HepG2 (cell line): Measurements from ENCODE around the gene VENTX.

ENCODE experiments used
- ATF1 ChIP-seq: IDR thresholded peaks from 2 replicates; pipeline ENCODE4 v1.6.1; 2016; ENCODE audit warnings: mild to moderate bottlenecking, control low read depth
- POLR2A ChIP-seq, 2 experiments: IDR thresholded peaks; 2 replicates each; pipeline ENCODE4 v1.6.1; 2011; ENCODE audit warnings: low read depth in 2 of 2, low read length in 2 of 2, mild to moderate bottlenecking in 1 of 2, moderate library complexity in 1 of 2; ENCODE audit not compliant: insufficient read depth in 1 of 2

DNA sequence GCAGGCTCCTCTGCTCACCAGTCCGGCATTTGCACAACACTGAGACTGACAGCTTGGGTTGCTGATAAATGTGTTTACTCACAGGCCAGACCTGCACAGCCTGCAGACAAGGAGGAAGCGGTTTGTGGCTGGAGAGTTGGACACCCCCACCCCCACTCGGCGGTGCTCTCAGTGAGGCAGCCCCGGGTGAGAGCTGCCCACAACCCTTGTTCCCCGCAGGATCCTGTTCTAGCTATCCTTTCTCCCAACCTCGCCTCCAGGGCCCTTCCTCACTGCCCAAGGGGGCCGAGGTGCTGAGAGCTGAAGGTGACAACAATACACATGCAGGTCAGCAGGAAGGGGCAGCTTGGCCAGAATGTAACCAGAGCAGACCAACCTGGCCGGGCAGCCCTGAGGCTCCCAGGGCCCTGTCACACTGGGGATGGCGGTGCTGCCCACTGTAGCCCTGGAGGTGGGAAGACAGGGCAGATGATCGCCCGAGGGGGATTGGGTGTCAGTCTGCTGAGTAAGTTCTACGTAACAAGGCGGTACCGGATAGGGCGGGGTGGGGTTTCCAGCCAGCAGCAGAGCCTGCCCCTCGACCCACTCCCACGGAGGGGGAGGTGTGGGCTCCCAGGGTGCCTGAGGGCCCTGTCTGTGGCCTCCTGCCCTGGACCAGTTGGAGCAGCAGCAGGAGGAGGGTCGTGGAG lies 41.1 kb downstream of the VENTX start:
- TF ChIP-seq POLR2A (IDR thresholded peaks at IDR 0.05; ENCODE audit: insufficient read depth in 1 of 2, low read depth in 2 of 2, low read length in 2 of 2) = no peak
- TF ChIP-seq ATF1 = no peak
